Iris pigment epithelial cell (primary cell): ENCODE data around the gene ZNF581.
A peak's percentile ranks its signal among the peaks of the same experiment; 100 is the strongest.

ENCODE experiments used
- DNase-seq: peaks from one replicate; pipeline ENCODE4 v3.0.0-alpha.2; 2011; ENCODE audit warnings: low read depth

The ZNF581 gene

GRCh38 chr19:55648585-55649267, 5.3 kb downstream of the ZNF581 start:
- no peak for DNase-seq

- DNase-seq = no peak
These were observed 6.0 kb downstream of the ZNF581 start for GRCh38 chr19:55649268-55650125.

GRCh38 chr19:55650126-55650557, 6.7 kb downstream of the ZNF581 start:
- DNase-seq = no peak

GRCh38 chr19:55650602-55651230, 7.3 kb downstream of the ZNF581 start:
- no peak for DNase-seq

- DNase-seq = no peak
These were observed 7.8 kb downstream of the ZNF581 start for GRCh38 chr19:55651236-55651635.

GRCh38 chr19:55652311-55653128, 9.1 kb downstream of the ZNF581 start:
- DNase-seq = no peak

- peak; percentile 98 for DNase-seq
These were observed 10.3 kb downstream of the ZNF581 start for GRCh38 chr19:55653651-55654322.

GRCh38 chr19:55654323-55654867, 10.9 kb downstream of the ZNF581 start:
- DNase-seq = peak; percentile 99

- peak; percentile 62 for DNase-seq
These were observed 11.6 kb downstream of the ZNF581 start, which contains the start of gene U2AF2 for GRCh38 chr19:55654868-55655647. Gene U2AF2 (plus strand): TSS chr19:55655035. CDS start chr19:55655105, 70 bp downstream.

- no peak for DNase-seq
These were observed 12.2 kb downstream of the ZNF581 start for GRCh38 chr19:55655648-55656040.

GRCh38 chr19:55656552-55656951, 13.1 kb downstream of the ZNF581 start:
- DNase-seq = no peak

- peak; percentile 41 for DNase-seq
These were observed 13.7 kb downstream of the ZNF581 start for GRCh38 chr19:55656988-55657747.

- no peak for DNase-seq
These were observed 15.5 kb downstream of the ZNF581 start for GRCh38 chr19:55658846-55659459.

GRCh38 chr19:55659822-55660221, 16.4 kb downstream of the ZNF581 start:
- no peak for DNase-seq

- DNase-seq = no peak
These were observed 17.0 kb downstream of the ZNF581 start for GRCh38 chr19:55660404-55660803.

GRCh38 chr19:55660991-55661390, 17.5 kb downstream of the ZNF581 start:
- DNase-seq = no peak

- DNase-seq = no peak
These were observed 18.4 kb downstream of the ZNF581 start for GRCh38 chr19:55661826-55662225.

- DNase-seq = no peak
These were observed 20.5 kb downstream of the ZNF581 start for GRCh38 chr19:55663846-55664536.
